GM18505 (cell line): ENCODE data around the gene STPG2.
"Not testable (repeated sequence)": the region's sequence is repeated elsewhere in the genome, so short reads cannot be mapped to it uniquely, and the experiment has no call there.

Experiments used
- ATAC-seq: cut with Tn5 transposase; IDR thresholded peaks from one replicate; pipeline ENCODE4 v1.9.1; 2021; ENCODE audit not compliant: unreplicated experiment
- POLR2A ChIP-seq: IDR thresholded peaks from 4 replicates; pipeline ENCODE4 v1.6.1; 2011; ENCODE audit warnings: borderline replicate concordance; ENCODE audit not compliant: insufficient read depth, insufficient read length; ENCODE audit errors: extremely low read depth

STPG2 gene

GRCh38 chr4:97645071-97645821 is 498.0 kb downstream of the STPG2 start:
- no peak for ATAC-seq
- TF ChIP-seq POLR2A: no peak

GRCh38 chr4:97643179-97643578 is 500.1 kb downstream of the STPG2 start:
- ATAC-seq: no peak
- no peak for TF ChIP-seq POLR2A

- no peak for TF ChIP-seq POLR2A
- no peak for ATAC-seq
Observed at GRCh38 chr4:97639961-97640360, 503.3 kb downstream of the STPG2 start.

- not testable (repeated sequence) for ATAC-seq
Observed at GRCh38 chr4:97633831-97634230, 509.4 kb downstream of the STPG2 start.

- TF ChIP-seq POLR2A: no peak
- no peak for ATAC-seq
Observed at GRCh38 chr4:97627750-97628149, 515.5 kb downstream of the STPG2 start.

- TF ChIP-seq POLR2A: no peak
- ATAC-seq: no peak
Observed at GRCh38 chr4:97624204-97624603, 519.1 kb downstream of the STPG2 start.

- ATAC-seq: no peak
- no peak for TF ChIP-seq POLR2A
Observed at GRCh38 chr4:97605932-97606331, 537.3 kb downstream of the STPG2 start.

GRCh38 chr4:97593248-97593647 is 550.0 kb downstream of the STPG2 start:
- no peak for ATAC-seq
- no peak for TF ChIP-seq POLR2A

GRCh38 chr4:97590266-97590665 is 553.0 kb downstream of the STPG2 start:
- TF ChIP-seq POLR2A: no peak
- ATAC-seq: no peak

GRCh38 chr4:97589481-97590196 is 553.6 kb downstream of the STPG2 start:
- no peak for ATAC-seq
- TF ChIP-seq POLR2A: no peak

GRCh38 chr4:97587912-97588311 is 555.4 kb downstream of the STPG2 start:
- no peak for ATAC-seq

GRCh38 chr4:97585274-97585673 is 558.0 kb downstream of the STPG2 start:
- TF ChIP-seq POLR2A: no peak
- no peak for ATAC-seq

More at GRCh38 chr4:97587912-97588311, 555.4 kb downstream of the STPG2 start:
- no peak for TF ChIP-seq POLR2A

GRCh38 chr4:97582890-97583289 is 560.4 kb downstream of the STPG2 start:
- no peak for ATAC-seq
- TF ChIP-seq POLR2A: no peak

- no peak for ATAC-seq
- TF ChIP-seq POLR2A: no peak
Observed at GRCh38 chr4:97577004-97577403, 566.3 kb downstream of the STPG2 start.
